GM12878 (cell line): ENCODE measurements around the gene SYNE4. TPM values are rescaled to one million over a fixed set of nuclear protein-coding genes. Genes with fewer than 3 reads are reported as not detected.

Source experiments
- ATAC-seq: fragments of 200-7000 bp; cut with Tn5 transposase; 3 replicates; pipeline ENCODE4 v1.9.1; 2020; ENCODE audit warnings: mild to moderate bottlenecking, moderate library complexity
- BruUV-seq: library from RNA; stranded (reverse); fragments of 400-500 nt; replicated peaks from 2 replicates; lab custom pipeline; 2021; lab: Mats Ljungman, UMichigan
- CTCF ChIA-PET: fragments of 300-600 bp; sonication (Branson Sonifier 250); formaldehyde crosslinking; extraction: SDS; loops from one replicate; lab custom pipeline; 2021; ENCODE audit warnings: inconsistent platforms; lab: Yijun Ruan, JAX
- POLR2A ChIA-PET: fragments of 350-600 bp; formaldehyde crosslinking; extraction: SDS; loops from one replicate; lab custom pipeline; 2021; ENCODE audit warnings: inconsistent platforms; lab: Charles Lee
- RAD21 ChIA-PET: fragments of 300-600 bp; sonication (Branson Sonifier 250); formaldehyde crosslinking; loops from one replicate; lab custom pipeline; 2023; ENCODE audit warnings: antibody characterized with exemption; ENCODE audit not compliant: unreplicated experiment; lab: Charles Lee
- SMC1A ChIA-PET: fragments of 300-600 bp; sonication (Branson Sonifier 250); formaldehyde crosslinking; loops from one replicate; lab custom pipeline; 2023; ENCODE audit not compliant: unreplicated experiment, uncharacterized antibody; lab: Charles Lee
- DNase-seq: peaks from one replicate; pipeline ENCODE4 v3.0.0-alpha.2; 2011; ENCODE audit warnings: low read depth, low spot score
- FAIRE-seq: peaks from 3 replicates; lab custom pipeline; 2011; peaks lifted over from hg19 to GRCh38; lab: Jason Lieb, UNC
- H2AFZ ChIP-seq: 2 replicates; pipeline ENCODE4 v1.6.0; 2011; ENCODE audit warnings: low read depth, low read length, control low read depth; ENCODE audit not compliant: control insufficient read depth
- H3K27ac ChIP-seq: 2 replicates; pipeline ENCODE4 v1.5.1; 2011; ENCODE audit warnings: control low read depth; ENCODE audit not compliant: control insufficient read depth, insufficient read depth
- H3K27me3 ChIP-seq, 2 experiments: replicated peaks in 1 of 2; 2 replicates each; pipeline versions ENCODE4 v1.6.0 to v1.6.1; 2011; ENCODE audit warnings: low read length in 1 of 2; ENCODE audit not compliant: control insufficient read depth in 2 of 2, insufficient read depth in 2 of 2
- H3K36me3 ChIP-seq, 2 experiments: 2 replicates each; pipeline ENCODE4 v1.5.1; 2011; ENCODE audit warnings: low read length in 1 of 2; ENCODE audit not compliant: control insufficient read depth in 2 of 2, insufficient read depth in 2 of 2
- H3K4me1 ChIP-seq: 2 replicates; pipeline ENCODE4 v1.6.1; 2011; ENCODE audit warnings: mild to moderate bottlenecking, low read length, moderate library complexity, mixed read lengths; ENCODE audit not compliant: control insufficient read depth, insufficient read depth
- H3K4me2 ChIP-seq: 2 replicates; pipeline ENCODE4 v1.6.0; 2011; ENCODE audit warnings: control low read depth; ENCODE audit not compliant: control insufficient read depth, insufficient read depth
- H3K4me3 ChIP-seq: fragments of 200-600 bp; sonication (generic); 2 replicates; pipeline ENCODE4 v1.5.1; 2016
- H3K79me2 ChIP-seq: 2 replicates; pipeline ENCODE4 v1.6.0; 2011; ENCODE audit warnings: low read length; ENCODE audit not compliant: control insufficient read depth, insufficient read depth
- H3K9ac ChIP-seq: 2 replicates; pipeline ENCODE4 v1.8.0; 2011; ENCODE audit warnings: low read length, control low read depth, mixed read lengths; ENCODE audit not compliant: control insufficient read depth, insufficient read depth
- H3K9me3 ChIP-seq: replicated peaks from 3 replicates; pipeline ENCODE4 v1.5.1; 2011; ENCODE audit warnings: mild to moderate bottlenecking, low read length; ENCODE audit not compliant: control insufficient read depth, insufficient read depth
- H4K20me1 ChIP-seq: 2 replicates; pipeline ENCODE4 v1.6.0; 2011; ENCODE audit not compliant: control insufficient read depth, insufficient read depth
- HDAC2 ChIP-seq: fragments of 200-600 bp; sonication (generic); IDR thresholded peaks from 2 replicates; pipeline ENCODE4 v1.6.1; 2017
- WGBS: methylation state at CpG from one replicate; pipeline ENCODE4 v1.1.6; 2016; ENCODE audit warnings: low lambda C conversion rate; ENCODE audit not compliant: insufficient replicate concordance, insufficient coverage; ENCODE audit errors: missing lambda C conversion rate; 5-methylcytosine and 5-hydroxymethylcytosine counted together
- in situ Hi-C: fragments of 300-500 bp; cut with MboI; formaldehyde crosslinking; loops from 9 replicates; pipeline ENCODE4 v1.14.3; 2018; ENCODE audit warnings: mixed read lengths
- intact Hi-C: fragments of 100-400 bp; cut with micrococcal nuclease; formaldehyde crosslinking; loops from one replicate; pipeline ENCODE4 v1.14.2; 2022; ENCODE audit not compliant: unreplicated experiment
- polyA plus RNA-seq, 11 experiments: library from polyadenylated mRNA; depleted of rRNA in 4 of 11; unstranded in 6 of 11; stranded (reverse) in 5 of 11; fragments of >200 nt; fragmentation: Nextera tagmentation in 4 of 11; fragmentation: Illumina TruSeq in 1 of 11; extraction: Ambion mirVana in 4 of 11; extraction: Trizol in 1 of 11; gene quantifications; 1 replicate in 1 of 11; 2 replicates in 10 of 11; pipeline versions ENCODE4 v1.2.1 to v1.2.3, GENCODE V29; 2011 to 2016; ENCODE audit warnings: inconsistent platforms in 2 of 11, missing spikeins in 2 of 11, low read depth in 1 of 11
- total RNA-seq, 4 experiments: library from RNA; depleted of rRNA in 3 of 4; stranded (reverse); fragments of >200 nt in 3 of 4; fragmentation: Illumina TruSeq in 1 of 4; extraction: Trizol in 1 of 4; gene quantifications; 2 replicates each; pipeline versions ENCODE4 v1.2.1 to v1.2.3, GENCODE V29; 2013 to 2021
- TF ChIP-seq, protein P1 (sequence below), 3 experiments: IDR thresholded peaks in 2 of 3; conservative IDR thresholded peaks in 1 of 3; 2 replicates each; pipeline ENCODE4 v1.5.1; 2011; ENCODE audit warnings: low read depth in 3 of 3, low read length in 3 of 3, mild to moderate bottlenecking in 3 of 3, control low read depth in 2 of 3, moderate library complexity in 2 of 3, inconsistent platforms in 1 of 3, mixed read lengths in 1 of 3; ENCODE audit not compliant: control insufficient read depth in 2 of 3, insufficient read depth in 1 of 3; ENCODE audit errors: extremely low read depth in 1 of 3

Gene SYNE4
- total and polyA plus RNA-seq, 10 of the 15 experiments (the other 5 are each of a cell fraction or from before 2014, with no cell fraction given): 0.35 to 1.2 (median 0.71) TPM

DNA sequence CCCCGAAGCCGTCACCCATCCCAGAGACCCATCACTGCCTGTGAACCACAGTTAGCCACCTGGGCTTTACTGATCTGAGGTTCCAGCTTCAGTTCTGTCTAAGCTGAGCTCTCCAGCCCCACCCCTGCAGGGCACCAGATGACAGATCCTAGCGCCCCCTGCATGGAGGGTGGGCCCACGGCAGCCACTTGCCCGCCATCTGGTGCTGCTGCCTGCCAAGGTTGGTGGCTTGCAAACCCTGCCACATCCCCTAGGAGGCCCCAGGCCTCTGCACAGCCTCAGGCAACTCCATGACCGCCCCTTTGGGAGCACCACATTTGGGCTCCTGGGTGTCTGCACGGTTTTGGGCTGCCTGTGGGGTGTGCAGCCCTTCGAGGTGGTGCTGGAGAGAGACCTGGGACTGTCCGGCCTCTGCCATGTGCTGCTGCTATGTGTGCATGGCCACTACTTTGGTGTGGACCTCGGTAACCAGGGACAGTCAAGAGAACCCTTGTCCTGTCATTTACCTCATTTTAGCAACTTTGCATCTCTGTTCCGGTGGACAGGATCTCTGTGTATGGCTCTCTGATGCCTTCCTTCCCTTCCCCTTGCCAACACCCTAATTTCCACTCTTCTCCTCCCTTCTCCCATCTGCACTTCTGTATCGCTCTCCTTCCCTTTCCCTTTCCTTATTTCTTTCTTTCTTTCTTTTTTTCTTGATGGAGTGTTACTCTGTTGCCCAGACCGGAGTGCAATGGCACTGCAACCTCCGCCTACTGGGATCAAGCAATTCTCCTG, 31.0 kb downstream of the SYNE4 start:
- Histone ChIP-seq H3K27me3 (no peaks in the 10 kb centered on the region), H3K36me3 (no peaks in the 10 kb centered on the region), H4K20me1 (no peaks in the 10 kb centered on the region), H2AFZ (no peak overlapping the region), H3K27ac (no peak overlapping the region), H3K4me2 (no peak overlapping the region), H3K4me1 (no peaks in the 10 kb centered on the region), H3K9ac (no peak overlapping the region), H3K4me3 (no peak overlapping the region), H3K9me3 (no peaks in the 10 kb centered on the region), H3K79me2 (no peaks in the 10 kb centered on the region)
- ChIA-PET POLR2A (no interaction called here), CTCF (interaction anchor here (1.5 kb wide), 1 partner anchor 137 kb away, joined by 3 read pairs; the partner anchor contains the start of genes POLR2I and TBCB), RAD21 (interaction anchor here (1.5 kb wide), 1 partner anchor 83 kb away, joined by 4 read pairs; no protein-coding TSS in a partner anchor), SMC1A (no interaction called here)
- BruUV-seq: no TSS peak
- intact Hi-C loops: no loop called here
- FAIRE-seq (no peak), DNase-seq (no peak), ATAC-seq (peak; percentile 97)
- in situ Hi-C loops: no loop called here
- WGBS: 28% methylated on average over 14 of the region's 14 CpGs
- TF ChIP-seq HDAC2: no peak
- TF ChIP-seq, protein P1, sequence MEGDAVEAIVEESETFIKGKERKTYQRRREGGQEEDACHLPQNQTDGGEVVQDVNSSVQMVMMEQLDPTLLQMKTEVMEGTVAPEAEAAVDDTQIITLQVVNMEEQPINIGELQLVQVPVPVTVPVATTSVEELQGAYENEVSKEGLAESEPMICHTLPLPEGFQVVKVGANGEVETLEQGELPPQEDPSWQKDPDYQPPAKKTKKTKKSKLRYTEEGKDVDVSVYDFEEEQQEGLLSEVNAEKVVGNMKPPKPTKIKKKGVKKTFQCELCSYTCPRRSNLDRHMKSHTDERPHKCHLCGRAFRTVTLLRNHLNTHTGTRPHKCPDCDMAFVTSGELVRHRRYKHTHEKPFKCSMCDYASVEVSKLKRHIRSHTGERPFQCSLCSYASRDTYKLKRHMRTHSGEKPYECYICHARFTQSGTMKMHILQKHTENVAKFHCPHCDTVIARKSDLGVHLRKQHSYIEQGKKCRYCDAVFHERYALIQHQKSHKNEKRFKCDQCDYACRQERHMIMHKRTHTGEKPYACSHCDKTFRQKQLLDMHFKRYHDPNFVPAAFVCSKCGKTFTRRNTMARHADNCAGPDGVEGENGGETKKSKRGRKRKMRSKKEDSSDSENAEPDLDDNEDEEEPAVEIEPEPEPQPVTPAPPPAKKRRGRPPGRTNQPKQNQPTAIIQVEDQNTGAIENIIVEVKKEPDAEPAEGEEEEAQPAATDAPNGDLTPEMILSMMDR (IDR thresholded peaks at IDR 0.05 in 2 of 3, conservative IDR thresholded peaks at IDR 0.05 in 1 of 3; ENCODE audit: control insufficient read depth in 2 of 3, extremely low read depth in 1 of 3, insufficient read depth in 1 of 3, low read depth in 3 of 3, low read length in 3 of 3): peak; percentile 36 to 40 (median 39)
